GM18499 (cell line): ENCODE results near the gene GET3.
"Not testable (repeated sequence)": the region's sequence is repeated elsewhere in the genome, so short reads cannot be mapped to it uniquely, and the experiment has no call there.

Source experiments
- ATAC-seq: cut with Tn5 transposase; IDR thresholded peaks from one replicate; pipeline ENCODE4 v1.9.1; 2021; ENCODE audit warnings: moderate number of reproducible peaks; ENCODE audit not compliant: insufficient read depth, unreplicated experiment

Gene GET3

DNA sequence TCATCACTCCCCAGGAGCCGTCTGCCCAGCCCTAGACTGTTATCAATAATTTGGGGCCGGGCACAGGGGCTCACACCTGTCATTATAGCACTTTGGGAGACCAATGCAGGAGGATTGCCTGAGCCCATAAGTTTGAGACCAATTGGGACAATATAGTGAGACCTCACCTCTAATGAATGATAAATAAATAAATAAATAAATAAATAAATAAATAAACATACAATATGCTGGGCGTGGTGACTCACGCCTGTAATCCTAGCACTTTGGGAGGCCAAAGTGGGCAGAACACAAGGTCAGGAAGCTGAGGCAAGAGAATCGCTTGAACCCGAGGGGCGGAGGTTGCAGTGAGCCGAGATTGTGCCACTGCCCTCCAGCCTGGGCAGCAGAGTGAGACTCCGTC is 24.0 kb upstream of the GET3 start:
- ATAC-seq, result not testable (repeated sequence)

- no peak for ATAC-seq
Measured at GRCh38 chr19:12715102-12715501, 22.2 kb upstream of the GET3 start.

- ATAC-seq, result no peak
Measured at GRCh38 chr19:12715929-12716328, 21.4 kb upstream of the GET3 start.

- no peak for ATAC-seq
Measured at GRCh38 chr19:12720296-12720695, 17.0 kb upstream of the GET3 start.

GRCh38 chr19:12720851-12721655 is 16.2 kb upstream of the GET3 start:
- no peak for ATAC-seq

GRCh38 chr19:12721656-12722565 is 15.4 kb upstream of the GET3 start:
- peak; percentile 7 for ATAC-seq

- peak; percentile 63 for ATAC-seq
Measured at GRCh38 chr19:12722566-12723380, 14.5 kb upstream of the GET3 start.

DNA sequence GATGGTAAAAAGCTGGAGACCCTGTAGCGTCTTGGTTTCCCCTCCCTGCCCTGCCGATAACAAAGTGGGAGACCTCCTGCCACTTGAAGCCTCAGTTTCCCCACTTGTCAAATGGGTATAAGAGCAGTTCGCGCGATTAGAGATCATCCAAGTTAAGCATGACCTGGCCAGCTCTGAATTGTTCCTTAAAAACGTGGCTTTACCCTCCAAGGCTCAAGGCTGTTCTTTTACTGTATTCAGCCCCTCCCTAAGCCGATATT is 14.0 kb upstream of the GET3 start:
- no peak for ATAC-seq

DNA sequence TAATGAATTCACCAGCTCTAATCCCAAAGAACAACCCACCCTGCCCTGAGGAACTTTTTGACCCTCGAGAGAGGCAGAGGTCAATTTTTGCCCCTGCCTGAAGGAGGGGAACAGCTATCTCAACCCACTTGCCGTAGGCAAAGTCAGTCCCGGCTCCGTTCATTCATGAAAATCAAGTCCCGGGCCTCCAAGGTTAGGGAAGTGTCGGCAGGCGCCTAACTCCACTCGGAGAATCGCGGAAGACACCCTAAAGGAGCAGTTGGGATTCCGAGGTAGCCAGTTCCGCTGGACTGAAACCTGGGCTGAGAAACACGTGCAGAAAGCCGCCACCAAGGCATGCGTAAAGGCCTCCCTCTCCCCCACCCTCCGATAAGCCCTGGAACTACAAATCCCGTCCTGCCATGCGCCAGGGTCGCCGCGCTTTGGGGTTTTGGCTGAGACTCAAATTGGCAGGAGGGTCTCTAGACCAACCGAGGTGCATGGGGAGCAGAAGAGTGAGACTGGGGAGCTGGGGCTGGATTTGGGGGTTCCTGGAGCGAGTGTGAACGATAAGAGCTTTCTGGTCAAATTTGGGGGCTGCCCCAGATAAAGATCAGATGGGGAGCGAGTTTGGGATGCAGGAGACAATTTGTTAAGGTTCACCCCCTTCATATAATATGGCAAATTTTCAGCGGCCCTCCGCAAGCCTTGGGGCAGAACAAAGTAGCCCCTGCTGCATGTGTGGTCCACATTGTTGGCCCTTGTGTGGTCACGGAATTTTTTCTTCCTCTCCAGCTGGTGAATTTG is 13.5 kb upstream of the GET3 start, which contains the start of gene TNPO2:
Gene TNPO2 (minus strand): TSS at position 292 of the 786 bp plus-strand sequence. CDS start 2,955 bp downstream, outside the sequence.
- ATAC-seq, result no peak

- ATAC-seq, result not testable (repeated sequence)
Measured at GRCh38 chr19:12725612-12726011, 11.7 kb upstream of the GET3 start.

DNA sequence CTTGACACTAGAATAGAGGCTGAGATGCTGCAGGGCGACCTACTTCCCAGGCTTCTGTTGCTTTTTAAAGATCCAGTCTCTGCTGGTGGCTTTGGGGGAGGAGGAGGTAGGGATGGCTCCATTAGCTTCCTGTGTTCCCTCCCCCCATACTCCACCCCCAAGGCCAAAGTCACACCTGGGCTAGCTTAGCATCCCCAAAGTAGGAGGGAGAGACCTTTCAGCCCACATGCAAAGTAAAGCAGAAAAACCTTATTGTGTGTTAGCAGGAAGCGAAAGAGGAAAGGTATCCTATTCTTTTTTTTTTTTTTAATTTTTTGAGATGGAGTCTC is 10.3 kb upstream of the GET3 start:
- no peak for ATAC-seq

DNA sequence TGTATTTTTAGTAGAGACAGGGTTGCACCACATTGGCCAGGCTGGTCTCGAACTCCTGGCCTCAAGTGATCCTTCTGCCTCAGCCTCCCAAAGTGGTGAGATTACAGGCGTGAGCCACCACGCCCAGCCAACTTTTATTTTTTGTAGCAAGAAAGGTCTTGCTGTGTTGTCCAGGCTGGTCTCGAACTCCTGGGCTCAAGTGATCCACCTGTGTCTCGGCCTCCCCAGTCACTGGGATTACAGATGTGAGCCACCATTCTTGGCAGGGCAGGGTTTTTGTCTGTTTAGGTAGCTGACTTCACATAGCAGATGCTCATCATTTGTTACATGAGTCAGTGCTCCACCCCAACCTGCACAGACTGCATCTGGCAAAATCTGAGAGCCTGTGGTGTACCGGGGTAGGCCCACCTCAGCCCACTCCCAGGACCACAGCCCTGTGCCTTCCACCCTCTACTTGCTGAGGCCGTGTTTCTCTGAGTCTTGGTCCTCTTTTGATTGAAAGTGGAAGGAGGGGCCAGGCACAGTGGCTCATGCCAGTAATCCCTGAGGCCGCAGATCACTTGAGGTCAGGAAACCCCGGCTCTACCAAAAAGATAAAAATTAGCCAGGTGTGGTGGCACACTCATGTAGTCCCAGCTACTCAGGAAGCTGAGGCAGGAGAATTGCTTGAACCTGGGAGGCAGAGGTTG is 9.4 kb upstream of the GET3 start:
- ATAC-seq, result no peak

GRCh38 chr19:12730064-12730463 is 7.2 kb upstream of the GET3 start:
- no peak for ATAC-seq

DNA sequence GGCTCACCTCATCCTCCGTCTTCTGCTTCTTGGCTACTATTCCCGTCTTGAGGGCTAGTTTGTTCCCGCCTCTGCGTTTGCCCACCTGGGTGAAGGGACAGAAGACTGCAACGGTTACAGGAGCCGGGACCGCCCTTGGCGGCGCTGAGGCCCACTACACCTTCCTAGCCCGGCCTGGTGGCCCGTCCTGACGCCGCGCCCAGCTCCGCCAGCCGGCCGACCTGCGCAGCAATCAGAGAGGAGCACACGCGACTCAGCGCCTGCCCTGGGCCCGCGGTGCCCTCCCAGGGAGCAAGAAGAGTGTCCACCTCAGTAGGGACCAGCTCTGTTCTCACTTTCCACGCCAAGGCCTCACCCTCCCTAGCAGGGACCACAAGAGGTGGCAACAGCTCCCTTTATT is 6.0 kb upstream of the GET3 start:
- ATAC-seq, result no peak

DNA sequence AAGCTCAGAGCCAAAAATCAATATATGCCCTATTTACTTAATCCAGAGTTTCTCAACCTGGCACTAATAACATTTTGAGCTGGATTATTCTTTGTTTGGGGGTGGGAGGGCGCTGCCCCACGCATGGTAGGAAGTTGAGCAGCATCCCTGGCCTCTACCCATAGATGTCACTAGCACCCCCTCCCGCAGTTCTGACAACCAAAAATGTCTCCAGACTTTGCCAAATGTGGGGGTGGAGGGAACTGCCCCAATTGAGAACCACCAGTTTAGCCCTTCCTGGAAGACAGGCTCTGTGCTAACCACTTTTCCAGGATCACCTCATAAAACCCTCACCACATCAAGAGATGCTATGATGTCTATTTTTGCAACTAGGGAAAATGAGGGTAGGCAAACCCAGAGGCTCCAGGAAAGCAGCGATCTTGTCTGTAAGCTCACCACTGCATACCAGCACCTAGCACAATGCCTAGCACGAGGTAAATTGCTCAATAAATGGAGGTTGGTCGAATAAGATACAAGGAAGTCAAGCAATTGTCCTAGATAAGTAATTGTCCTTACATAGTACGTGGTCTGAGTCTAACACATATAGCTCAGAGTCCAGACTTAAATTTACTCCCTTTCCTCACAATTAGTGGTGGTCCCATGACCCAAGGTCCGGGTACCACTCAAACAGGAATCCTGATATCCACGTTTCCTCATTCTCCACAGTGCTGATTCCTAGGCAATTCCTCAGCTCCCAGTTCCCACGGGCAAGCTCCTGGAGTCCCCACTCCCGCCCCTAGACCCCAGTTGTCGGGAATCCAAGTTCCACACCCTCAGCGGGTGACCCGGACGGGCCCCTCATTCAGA is 3.7 kb upstream of the GET3 start:
- no peak for ATAC-seq

GRCh38 chr19:12737835-12738351 is 596 bp downstream of the GET3 start:
- ATAC-seq, result no peak

GRCh38 chr19:12745166-12745897 is 8.0 kb downstream of the GET3 start:
- ATAC-seq, result no peak

GRCh38 chr19:12748489-12748888 is 11.2 kb downstream of the GET3 start:
- no peak for ATAC-seq
